Hepatocyte (in vitro differentiated cells): Measurements from ENCODE around the gene EIF2D. TPM values are rescaled to one million over a fixed set of nuclear protein-coding genes. Genes with fewer than 3 reads are reported as not detected.

Source experiments
- DNase-seq: peaks from one replicate; pipeline ENCODE4 v3.0.0-alpha.2; 2016; ENCODE audit warnings: low spot score
- H2AFZ ChIP-seq: fragments of 200-600 bp; sonication (generic); 2 replicates; pipeline ENCODE4 v1.6.0; 2016; ENCODE audit warnings: antibody characterized with exemption, mild to moderate bottlenecking
- H3K27ac ChIP-seq: fragments of 200-600 bp; sonication (generic); 2 replicates; pipeline ENCODE4 v1.5.1; 2016; ENCODE audit warnings: mild to moderate bottlenecking
- H3K27me3 ChIP-seq: fragments of 200-600 bp; sonication (generic); 2 replicates; pipeline ENCODE4 v1.6.1; 2016
- H3K36me3 ChIP-seq: fragments of 200-600 bp; sonication (generic); replicated peaks from 2 replicates; pipeline ENCODE4 v1.5.1; 2016; ENCODE audit warnings: low read depth; ENCODE audit not compliant: insufficient read depth
- H3K4me1 ChIP-seq: fragments of 200-600 bp; sonication (generic); 2 replicates; pipeline ENCODE4 v1.5.1; 2016; ENCODE audit warnings: mild to moderate bottlenecking, moderate library complexity; ENCODE audit not compliant: insufficient read depth
- H3K4me2 ChIP-seq: fragments of 200-600 bp; sonication (generic); 2 replicates; pipeline ENCODE4 v1.6.0; 2016
- H3K4me3 ChIP-seq: fragments of 200-600 bp; sonication (generic); 2 replicates; pipeline ENCODE4 v1.5.1; 2016; ENCODE audit warnings: mild to moderate bottlenecking
- H3K79me2 ChIP-seq: fragments of 200-600 bp; sonication (generic); 2 replicates; pipeline ENCODE4 v1.6.0; 2017; ENCODE audit warnings: mild to moderate bottlenecking
- H3K9me2 ChIP-seq: fragments of 200-600 bp; sonication (generic); replicated peaks from 2 replicates; pipeline ENCODE4 v1.6.0; 2017; ENCODE audit warnings: mild to moderate bottlenecking; ENCODE audit not compliant: insufficient read depth
- H3K9me3 ChIP-seq: fragments of 200-600 bp; sonication (generic); 2 replicates; pipeline ENCODE4 v1.5.1; 2016; ENCODE audit warnings: low read depth, mild to moderate bottlenecking
- H4K20me1 ChIP-seq: fragments of 200-600 bp; sonication (generic); 2 replicates; pipeline ENCODE4 v1.6.0; 2016; ENCODE audit warnings: mild to moderate bottlenecking; ENCODE audit not compliant: insufficient read depth, poor library complexity, severe bottlenecking
- CTCF ChIP-seq: fragments of 200-600 bp; sonication (generic); IDR thresholded peaks from 2 replicates; pipeline ENCODE4 v1.5.1; 2016; ENCODE audit warnings: antibody characterized with exemption, mild to moderate bottlenecking; ENCODE audit not compliant: poor library complexity
- EZH2 ChIP-seq: fragments of 200-600 bp; sonication (generic); IDR thresholded peaks from 2 replicates; pipeline ENCODE4 v1.6.1; 2016; ENCODE audit warnings: antibody characterized with exemption, mild to moderate bottlenecking, borderline replicate concordance
- EZH2phosphoT487 ChIP-seq: fragments of 200-600 bp; sonication (generic); IDR thresholded peaks from one replicate; pipeline ENCODE4 v1.6.1; 2018; ENCODE audit warnings: antibody characterized with exemption, mild to moderate bottlenecking, low read depth, moderate library complexity; ENCODE audit not compliant: unreplicated experiment, severe bottlenecking
- WGBS: methylation state at CpG from one replicate; pipeline ENCODE4 v1.1.6; 2016; ENCODE audit warnings: low lambda C conversion rate; ENCODE audit errors: missing lambda C conversion rate; 5-methylcytosine and 5-hydroxymethylcytosine counted together
- polyA plus RNA-seq: library from polyadenylated mRNA; unstranded; fragments of >200 nt; fragmentation: Nextera tagmentation; extraction: Ambion mirVana; gene quantifications from 2 replicates; pipeline ENCODE4 v1.2.1, GENCODE V29; 2016
- total RNA-seq: library from RNA; depleted of rRNA; stranded (reverse); fragments of >200 nt; gene quantifications from 2 replicates; pipeline ENCODE4 v1.2.3, GENCODE V29; 2014

Gene EIF2D
- total and polyA plus RNA-seq, 2 experiments from 2014 or later = 27.7 to 40.4 TPM

GRCh38 chr1:206649261-206649921 is 37.1 kb upstream of the EIF2D start:
- no peak overlapping the region for H3K4me2 ChIP-seq
- no peaks in the 10 kb centered on the region for H3K9me2 ChIP-seq
- WGBS = 90% methylated on average over 5 of the region's 5 CpGs
- no peaks in the 10 kb centered on the region for H4K20me1 ChIP-seq
- no peaks in the 10 kb centered on the region for H3K36me3 ChIP-seq
- no peak for TF ChIP-seq EZH2
- TF ChIP-seq CTCF = no peak
- no peak for TF ChIP-seq EZH2phosphoT487
- no peaks in the 10 kb centered on the region for H3K9me3 ChIP-seq
- no peaks in the 10 kb centered on the region for H3K27me3 ChIP-seq
- no peak overlapping the region for H3K27ac ChIP-seq
- H3K4me1 ChIP-seq = no peaks in the 10 kb centered on the region
- no peak overlapping the region for H3K4me3 ChIP-seq
- H2AFZ ChIP-seq = no peak overlapping the region
- H3K79me2 ChIP-seq = no peaks in the 10 kb centered on the region
- no peak for DNase-seq

DNA sequence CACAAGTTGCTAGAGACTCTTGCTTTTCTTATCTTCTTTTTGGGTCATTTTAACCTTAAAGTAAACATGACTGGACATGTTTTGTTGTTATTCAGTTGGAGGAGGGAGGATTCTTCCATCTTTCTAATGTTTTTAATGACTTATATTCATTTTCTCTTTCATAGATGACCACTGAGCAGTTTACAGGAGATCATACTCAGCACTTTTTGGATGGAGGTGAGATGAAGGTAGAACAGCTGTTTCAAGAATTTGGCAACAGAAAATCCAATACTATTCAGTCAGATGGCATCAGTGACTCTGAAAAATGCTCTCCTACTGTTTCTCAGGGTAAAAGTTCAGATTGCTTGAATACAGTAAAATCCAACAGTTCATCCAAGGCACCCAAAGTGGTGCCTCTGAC is 35.0 kb upstream of the EIF2D start:
- Histone ChIP-seq H4K20me1 (no peaks in the 10 kb centered on the region), H2AFZ (no peak overlapping the region), H3K9me3 (no peaks in the 10 kb centered on the region), H3K4me1 (no peaks in the 10 kb centered on the region), H3K9me2 (no peaks in the 10 kb centered on the region), H3K27ac (no peak overlapping the region), H3K27me3 (no peaks in the 10 kb centered on the region), H3K4me2 (no peak overlapping the region), H3K79me2 (no peaks in the 10 kb centered on the region), H3K36me3 (no peaks in the 10 kb centered on the region), H3K4me3 (no peak overlapping the region)
- no peak for DNase-seq
- TF ChIP-seq EZH2 (no peak), CTCF (no peak), EZH2phosphoT487 (no peak)

- 85% methylated on average over 1 of the region's 1 CpG for WGBS
Measured at GRCh38 chr1:206646504-206646903, 34.2 kb upstream of the EIF2D start.

More at GRCh38 chr1:206646504-206646903, 34.2 kb upstream of the EIF2D start:
- Histone ChIP-seq H3K9me2 (no peaks in the 10 kb centered on the region), H3K4me3 (no peak overlapping the region), H3K79me2 (no peaks in the 10 kb centered on the region), H3K4me1 (no peaks in the 10 kb centered on the region), H3K4me2 (no peak overlapping the region), H3K27me3 (no peaks in the 10 kb centered on the region), H3K9me3 (no peaks in the 10 kb centered on the region), H3K36me3 (no peaks in the 10 kb centered on the region), H4K20me1 (no peaks in the 10 kb centered on the region), H3K27ac (no peak overlapping the region), H2AFZ (no peak overlapping the region)
- TF ChIP-seq EZH2 = no peak
- no peak for TF ChIP-seq EZH2phosphoT487
- no peak for TF ChIP-seq CTCF
- no peak for DNase-seq
